Renal pelvis (tissue), 4 donors: ENCODE data around the gene ACSBG1. TPM values are rescaled to one million over a fixed set of nuclear protein-coding genes. Genes with fewer than 3 reads are reported as not detected.

Experiments
- DNase-seq: peaks from one replicate; pipeline ENCODE4 v3.0.0-alpha.2; 2013
- polyA plus RNA-seq, 3 donors: library from polyadenylated mRNA; unstranded; fragments of 120-200 nt; gene quantifications; one replicate each; pipeline ENCODE4 v1.2.1, GENCODE V29; 2013; ENCODE audit not compliant: insufficient read length in 3 of 3

Gene ACSBG1
- polyA plus RNA-seq, 3 donors: 0.54 to 2.1 (median 1.3) TPM

- DNase-seq: peak; percentile 66
These were observed 29.7 kb downstream of the ACSBG1 start for GRCh38 chr15:78204351-78205309.

- DNase-seq: no peak
These were observed 30.8 kb downstream of the ACSBG1 start for GRCh38 chr15:78203346-78204225.

DNA sequence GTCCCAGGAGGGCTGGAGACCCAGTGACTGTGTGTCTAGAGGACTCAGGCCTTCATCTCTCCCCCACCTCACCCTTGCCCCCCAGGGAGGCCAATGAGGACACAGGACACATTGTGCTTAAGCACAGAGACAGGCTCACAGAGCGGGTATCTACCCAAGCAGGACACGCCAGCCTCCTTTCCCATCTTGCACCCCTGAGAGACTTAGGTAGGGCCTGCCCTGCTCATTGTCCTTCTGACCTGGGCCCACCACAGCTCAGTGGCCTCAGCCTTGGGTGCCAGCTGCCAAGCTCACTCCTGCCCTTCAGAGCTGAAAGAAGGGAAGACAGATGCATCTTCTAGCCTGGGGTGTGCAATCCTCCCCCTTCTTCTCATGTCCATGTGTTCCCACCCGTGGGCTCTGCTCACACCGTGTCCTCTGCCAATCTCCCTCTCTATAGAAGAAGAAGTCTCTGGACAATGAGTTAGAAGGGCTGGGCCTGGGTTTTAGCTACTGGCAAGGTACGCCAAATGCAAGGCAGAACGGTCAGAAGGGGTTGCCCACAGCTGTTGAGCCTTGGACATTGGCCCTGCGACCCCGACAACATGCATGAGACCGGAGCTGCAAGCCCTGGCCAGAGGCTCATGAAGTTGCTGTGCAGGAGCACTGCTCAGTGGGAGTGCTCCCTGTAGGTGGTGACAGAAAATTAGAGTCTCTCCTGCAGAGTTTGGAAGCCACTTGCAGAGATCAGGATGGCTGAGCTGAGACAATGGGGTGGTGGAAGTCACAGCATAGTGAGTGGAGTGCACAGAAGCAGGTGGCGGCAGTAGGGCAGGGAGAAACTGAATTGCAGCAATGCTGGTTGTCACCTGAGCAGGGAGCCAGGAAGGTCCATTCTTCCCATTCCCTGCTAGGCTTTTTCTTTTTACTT, 32.8 kb downstream of the ACSBG1 start:
- DNase-seq: no peak

DNA sequence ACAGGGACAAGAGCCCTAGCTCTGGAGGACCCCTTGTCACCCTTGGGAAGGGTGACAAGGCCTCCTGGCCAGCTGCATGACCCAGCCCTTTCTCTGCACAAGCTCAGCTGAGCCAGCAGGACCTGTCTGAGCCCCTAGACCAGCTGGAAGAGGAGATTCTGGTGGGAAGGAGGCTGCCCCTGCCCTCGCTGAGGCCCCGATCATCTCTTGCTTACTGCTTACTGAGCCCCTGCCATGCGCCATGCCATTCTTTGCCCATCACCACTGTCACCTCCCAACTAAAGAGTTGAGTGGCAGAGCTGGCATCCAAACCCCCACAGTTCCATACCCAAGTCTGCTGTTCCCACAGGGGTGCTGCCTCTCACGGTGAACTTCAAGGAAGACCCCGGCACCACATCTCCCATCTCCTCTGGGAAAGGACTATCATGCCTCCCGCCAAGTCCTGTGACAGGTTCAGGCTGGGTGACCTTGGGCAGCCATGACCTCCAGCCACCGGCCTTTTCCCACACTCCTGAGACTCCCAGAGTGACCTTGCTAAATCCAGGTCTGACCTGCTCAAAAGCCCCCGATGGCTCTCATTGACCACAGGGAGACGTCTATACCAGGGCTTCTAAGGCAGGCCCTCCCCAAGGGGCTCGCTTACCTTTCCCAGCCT, 34.0 kb downstream of the ACSBG1 start:
- DNase-seq: no peak

GRCh38 chr15:78197632-78198031, 36.7 kb downstream of the ACSBG1 start:
- DNase-seq: no peak

DNA sequence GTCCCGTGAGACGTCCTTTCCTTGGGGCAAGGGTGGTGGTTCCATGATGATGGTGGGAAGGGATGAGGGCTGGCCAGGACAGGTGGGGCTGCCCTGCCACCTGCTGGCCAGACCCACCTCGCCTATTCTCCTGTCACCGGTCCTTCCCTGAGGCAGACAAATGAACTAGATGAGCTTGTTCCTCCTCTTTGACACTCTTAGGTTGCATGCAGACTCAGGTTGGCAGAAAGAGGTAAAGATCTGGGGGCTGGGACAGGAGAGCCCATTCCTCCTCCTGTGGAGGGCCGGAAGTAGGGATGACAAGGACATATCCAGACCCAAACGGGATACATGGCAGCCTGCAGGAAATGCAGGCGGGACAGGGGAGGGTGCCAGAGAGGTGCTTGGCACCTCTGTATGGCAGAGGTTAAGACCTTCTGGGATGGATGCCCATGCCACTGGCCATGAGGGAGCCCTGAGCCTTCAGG, 38.6 kb downstream of the ACSBG1 start:
- no peak for DNase-seq

- DNase-seq: no peak
These were observed 39.8 kb downstream of the ACSBG1 start for GRCh38 chr15:78194568-78194925.

DNA sequence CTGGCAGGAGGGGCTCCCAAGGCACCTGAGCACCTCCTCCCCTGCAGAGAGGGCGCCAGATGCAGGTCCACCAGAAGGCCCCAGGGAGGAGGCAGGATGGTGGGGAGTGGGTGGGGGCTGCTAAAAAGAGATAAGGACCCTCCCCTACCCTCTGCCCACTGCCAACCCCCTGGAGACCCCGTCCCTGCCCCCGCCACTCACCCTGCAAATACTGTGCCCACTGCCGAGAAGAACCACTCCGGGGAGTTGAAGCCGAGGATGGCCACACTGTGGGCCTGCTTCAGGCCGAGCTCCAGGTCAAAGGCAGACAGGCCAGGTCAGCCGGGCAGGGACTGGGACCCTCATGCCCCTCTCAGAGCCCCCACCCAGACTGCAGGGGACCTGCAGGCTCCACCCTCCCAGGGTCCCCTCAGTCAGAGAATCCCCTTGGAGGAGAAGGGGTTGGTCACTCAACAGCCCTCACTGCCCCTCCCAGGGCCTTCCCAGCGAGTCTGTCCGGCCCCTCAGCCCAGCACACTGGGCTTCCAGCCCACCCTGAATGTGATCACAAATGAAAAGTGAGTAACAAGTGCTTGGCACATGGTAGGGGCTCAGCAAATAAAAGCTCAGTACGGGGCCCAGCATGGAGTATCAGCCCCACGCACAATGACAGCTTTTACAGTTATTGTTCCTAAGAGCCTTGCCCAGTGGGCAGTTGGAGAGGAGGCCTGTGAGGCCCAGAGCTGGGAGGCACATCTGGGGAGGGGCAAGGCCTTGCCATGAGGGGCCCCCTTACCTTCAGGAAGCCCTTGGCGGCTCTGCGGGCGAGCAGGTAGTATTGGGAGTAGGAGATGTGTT, 40.4 kb downstream of the ACSBG1 start:
- DNase-seq: no peak

- DNase-seq: no peak
These were observed 41.4 kb downstream of the ACSBG1 start for GRCh38 chr15:78192826-78193594.

- no peak for DNase-seq
These were observed 51.5 kb downstream of the ACSBG1 start for GRCh38 chr15:78182821-78183220.

DNA sequence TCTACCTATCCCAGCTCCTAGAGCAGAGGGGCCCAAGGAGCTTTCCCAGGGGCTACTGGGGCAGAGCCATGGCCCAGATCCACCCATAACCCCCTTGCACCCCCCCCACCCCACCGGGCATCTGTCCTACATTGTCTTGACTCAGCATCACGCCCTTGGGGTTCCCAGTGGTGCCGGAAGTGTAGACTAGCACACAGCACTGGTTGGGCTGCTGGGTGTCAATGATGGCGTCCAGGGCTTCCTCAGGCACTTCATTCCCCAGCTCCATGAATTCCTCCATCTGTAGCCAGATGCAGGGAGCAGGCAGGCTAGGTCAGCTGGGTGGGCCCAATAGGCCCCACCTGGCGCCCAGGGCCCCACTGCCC, 52.0 kb downstream of the ACSBG1 start:
- DNase-seq: no peak

GRCh38 chr15:78179906-78180305, 54.5 kb downstream of the ACSBG1 start:
- DNase-seq: no peak

DNA sequence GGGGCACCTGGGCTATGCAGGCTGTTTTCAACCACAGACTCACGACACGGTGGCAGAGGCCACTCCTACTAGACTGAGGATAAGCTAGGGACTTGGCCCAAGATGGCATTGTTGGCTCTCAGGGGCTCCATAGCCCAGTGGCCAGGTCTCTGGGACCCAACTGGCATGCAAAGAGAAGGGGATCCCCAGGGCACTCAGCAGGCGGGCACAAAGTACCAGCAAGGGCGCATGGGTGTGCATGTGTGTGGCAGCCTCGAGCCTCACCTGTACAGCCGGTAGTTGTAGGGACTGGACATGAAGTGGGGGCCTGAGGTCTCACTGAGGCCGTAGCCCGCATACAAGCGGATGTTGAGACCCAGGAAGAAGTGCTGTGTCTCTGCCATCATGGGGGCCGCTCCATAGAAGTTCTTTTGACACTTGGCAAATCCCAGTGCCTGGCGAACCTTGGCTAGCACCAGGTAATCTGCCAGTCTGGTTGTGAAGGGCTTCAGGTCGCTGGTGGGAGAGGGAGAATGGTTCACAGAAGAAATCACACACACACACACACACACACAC, 55.0 kb downstream of the ACSBG1 start:
- no peak for DNase-seq

DNA sequence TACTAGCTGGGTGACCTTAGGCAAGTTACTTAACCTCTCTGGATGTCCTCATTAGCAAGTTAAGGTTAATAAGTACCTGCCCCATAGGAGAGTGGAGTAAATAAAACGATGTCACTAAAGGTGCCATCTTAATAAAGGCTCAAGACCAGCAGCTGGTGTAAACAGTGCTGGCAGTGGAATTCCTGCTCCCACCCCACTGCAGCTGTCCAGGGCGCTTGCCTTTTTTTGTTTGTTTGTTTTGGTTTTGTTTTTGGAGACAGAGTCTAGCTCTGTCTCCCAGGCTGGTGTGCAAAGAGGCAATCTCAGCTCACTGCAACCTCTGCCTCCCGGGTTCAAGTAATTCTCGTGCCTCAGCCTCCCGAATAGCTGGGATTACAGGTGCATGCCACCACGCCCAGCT, 56.3 kb downstream of the ACSBG1 start:
- no peak for DNase-seq

- DNase-seq: peak; percentile 19
These were observed 56.9 kb downstream of the ACSBG1 start for GRCh38 chr15:78177447-78177873.

DNA sequence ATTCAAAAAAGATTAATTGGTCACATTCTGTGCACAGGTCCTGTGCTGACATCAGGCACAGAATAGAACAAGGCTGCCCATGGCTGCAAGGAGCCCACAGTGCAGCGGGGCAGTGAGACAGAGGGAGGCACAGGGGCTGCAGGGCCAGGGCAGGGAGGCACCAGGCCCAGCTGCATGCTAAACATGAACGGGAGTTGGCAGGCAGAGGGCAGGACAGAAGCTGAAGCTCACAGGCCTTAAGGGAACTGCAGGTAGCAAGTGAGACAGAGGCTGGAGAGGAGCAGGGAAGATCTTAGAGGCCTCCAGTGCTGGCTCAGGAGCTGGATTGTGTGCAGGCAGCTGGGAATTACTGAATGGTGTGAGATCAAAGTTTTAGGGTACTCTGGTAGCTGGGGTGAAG, 59.0 kb downstream of the ACSBG1 start:
- no peak for DNase-seq

DNA sequence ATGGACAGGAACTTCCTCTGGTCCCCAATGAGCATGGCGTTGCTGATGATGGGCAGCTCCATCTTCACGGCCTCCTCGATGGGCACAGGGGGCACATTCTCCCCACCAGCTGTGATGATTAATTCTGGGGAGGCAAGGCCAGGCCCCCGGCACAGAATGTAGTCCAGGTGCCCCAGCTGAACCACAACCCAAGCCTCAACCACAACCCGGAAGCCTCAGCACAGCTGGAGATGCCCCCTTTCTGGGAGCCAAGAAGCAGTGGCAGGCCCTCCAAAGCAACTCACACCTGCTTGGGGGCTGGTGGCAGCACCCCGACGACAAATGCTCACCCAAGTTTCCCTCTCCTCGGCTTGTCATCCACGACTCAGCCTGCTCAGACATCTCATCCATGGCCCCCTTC, 60.0 kb downstream of the ACSBG1 start:
- no peak for DNase-seq

DNA sequence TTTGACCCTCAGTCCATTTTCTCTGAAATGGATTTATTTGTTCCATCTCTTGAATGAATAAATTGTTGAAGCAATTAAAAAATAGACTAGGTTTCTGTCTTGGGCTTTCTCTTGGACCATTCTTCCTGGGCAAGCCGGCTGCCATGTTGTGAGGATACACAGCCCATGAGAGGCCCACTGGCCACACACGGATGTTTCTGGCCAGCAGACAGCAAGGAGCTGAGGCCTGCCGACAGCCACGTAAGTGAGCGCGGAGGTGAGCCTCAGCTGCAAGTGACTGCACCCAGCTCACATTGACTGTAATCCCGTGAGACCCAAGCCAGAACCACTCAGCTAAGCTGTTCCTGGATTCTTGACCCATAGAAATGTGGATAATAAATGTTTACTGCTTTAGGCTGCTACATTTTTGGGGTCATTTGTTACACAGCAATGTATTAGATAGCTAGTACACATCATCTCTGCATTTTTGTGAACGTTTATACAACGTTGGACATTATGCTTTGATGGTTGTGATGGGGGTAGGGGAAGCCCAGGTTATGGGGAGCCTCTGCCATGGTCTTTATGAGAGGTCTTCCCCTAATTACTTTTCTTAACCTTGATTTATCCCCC, 62.4 kb downstream of the ACSBG1 start:
- DNase-seq: no peak
